ENCODE results near the gene NT5DC3.

Gene NT5DC3

DNA sequence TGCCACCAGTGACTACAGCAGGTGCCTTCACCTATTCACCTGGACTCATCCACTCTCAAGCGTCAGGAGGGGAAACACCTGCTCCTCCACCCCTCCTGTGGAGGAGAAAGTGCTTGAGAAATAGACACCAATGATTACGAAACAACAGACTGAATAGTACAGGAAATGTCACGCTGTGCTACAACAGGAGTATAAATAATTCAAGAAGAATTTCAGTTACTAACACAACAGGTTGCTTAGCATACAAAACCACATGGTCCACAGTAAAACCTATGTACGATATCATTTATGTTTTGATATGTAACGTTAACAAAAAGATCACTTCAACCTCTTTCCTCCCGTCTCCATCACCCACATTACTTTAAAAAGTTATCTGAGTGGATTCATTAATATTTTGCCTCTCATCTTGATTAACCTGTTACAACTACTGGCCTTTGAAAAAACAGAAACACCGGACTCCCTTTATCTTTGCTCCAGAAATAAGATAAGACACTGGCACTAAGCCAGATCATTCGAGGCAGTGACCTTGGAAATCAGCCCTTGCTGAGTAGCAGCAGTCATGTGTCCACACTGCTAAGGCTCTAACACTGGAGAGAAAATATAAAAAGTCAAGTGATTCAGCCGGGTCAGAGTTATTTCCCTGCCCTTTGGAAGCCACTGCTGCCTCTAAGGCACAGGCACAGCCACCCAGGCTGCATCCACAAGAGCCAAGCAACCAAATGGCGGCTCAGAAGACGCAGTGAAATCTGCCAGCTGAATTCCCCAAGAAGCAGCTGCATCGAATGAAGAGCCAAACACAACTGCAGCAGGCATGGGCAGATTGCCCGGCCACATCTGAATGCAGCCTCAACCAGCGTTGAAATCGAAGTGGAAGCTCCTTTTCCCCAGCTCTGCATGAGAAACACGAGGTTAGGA, 40.9 kb downstream of the NT5DC3 start:
- TF ChIP-seq, protein P1, sequence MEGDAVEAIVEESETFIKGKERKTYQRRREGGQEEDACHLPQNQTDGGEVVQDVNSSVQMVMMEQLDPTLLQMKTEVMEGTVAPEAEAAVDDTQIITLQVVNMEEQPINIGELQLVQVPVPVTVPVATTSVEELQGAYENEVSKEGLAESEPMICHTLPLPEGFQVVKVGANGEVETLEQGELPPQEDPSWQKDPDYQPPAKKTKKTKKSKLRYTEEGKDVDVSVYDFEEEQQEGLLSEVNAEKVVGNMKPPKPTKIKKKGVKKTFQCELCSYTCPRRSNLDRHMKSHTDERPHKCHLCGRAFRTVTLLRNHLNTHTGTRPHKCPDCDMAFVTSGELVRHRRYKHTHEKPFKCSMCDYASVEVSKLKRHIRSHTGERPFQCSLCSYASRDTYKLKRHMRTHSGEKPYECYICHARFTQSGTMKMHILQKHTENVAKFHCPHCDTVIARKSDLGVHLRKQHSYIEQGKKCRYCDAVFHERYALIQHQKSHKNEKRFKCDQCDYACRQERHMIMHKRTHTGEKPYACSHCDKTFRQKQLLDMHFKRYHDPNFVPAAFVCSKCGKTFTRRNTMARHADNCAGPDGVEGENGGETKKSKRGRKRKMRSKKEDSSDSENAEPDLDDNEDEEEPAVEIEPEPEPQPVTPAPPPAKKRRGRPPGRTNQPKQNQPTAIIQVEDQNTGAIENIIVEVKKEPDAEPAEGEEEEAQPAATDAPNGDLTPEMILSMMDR (IDR thresholded peaks at IDR 0.05; ENCODE audit: borderline replicate concordance, control extremely low read depth, extremely low read depth, insufficient read depth, missing control alignments): no peak
- in situ Hi-C loops (cut with MboI; ENCODE audit: low sequenced_read_pairs, unreplicated experiment): no loop called here
- DNase-seq (ENCODE audit: low spot score): no peak

DNA sequence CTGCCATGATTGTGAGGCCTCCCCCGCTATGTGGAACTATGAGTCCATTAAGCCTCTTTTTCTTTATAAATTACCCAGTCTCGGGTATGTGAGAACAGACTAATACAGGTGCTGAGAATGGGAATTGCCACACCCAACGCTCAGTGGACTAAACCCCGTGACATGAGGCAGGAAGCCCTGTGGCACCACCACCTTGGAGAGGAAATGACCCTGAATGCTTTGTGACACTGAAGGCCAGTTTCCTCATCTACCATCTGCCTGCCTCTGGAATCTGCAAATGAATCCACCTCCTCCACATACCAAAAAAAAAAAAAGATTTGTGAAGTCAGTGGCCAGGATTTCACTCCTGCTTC, 41.6 kb downstream of the NT5DC3 start:
- no peak for DNase-seq (ENCODE audit: low spot score)
- TF ChIP-seq, protein P1 (IDR thresholded peaks at IDR 0.05; ENCODE audit: borderline replicate concordance, control extremely low read depth, extremely low read depth, insufficient read depth, missing control alignments): no peak
- in situ Hi-C loops (cut with MboI; ENCODE audit: low sequenced_read_pairs, unreplicated experiment): no loop called here

DNA sequence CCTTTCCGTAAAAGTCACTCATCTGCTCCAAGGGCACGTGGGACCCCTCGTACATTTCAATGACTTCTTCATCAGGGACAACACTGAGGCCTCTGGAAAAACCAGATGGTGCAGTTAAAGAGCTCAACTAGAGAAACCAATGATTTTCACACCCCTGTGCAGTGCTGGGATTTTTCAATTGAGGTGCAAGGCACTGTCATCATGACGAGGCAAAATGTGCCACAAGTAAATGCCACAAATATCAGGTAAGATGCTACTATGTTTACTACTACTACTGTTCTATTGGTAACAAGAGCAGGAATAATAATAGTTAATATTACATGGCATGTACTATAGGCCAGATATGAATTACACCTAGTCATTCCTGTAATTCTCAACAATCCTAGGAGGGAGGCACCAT, 42.4 kb downstream of the NT5DC3 start:
- TF ChIP-seq, protein P1 (IDR thresholded peaks at IDR 0.05; ENCODE audit: borderline replicate concordance, control extremely low read depth, extremely low read depth, insufficient read depth, missing control alignments): no peak
- no peak for DNase-seq (ENCODE audit: low spot score)
- in situ Hi-C loops (cut with MboI; ENCODE audit: low sequenced_read_pairs, unreplicated experiment): no loop called here

DNA sequence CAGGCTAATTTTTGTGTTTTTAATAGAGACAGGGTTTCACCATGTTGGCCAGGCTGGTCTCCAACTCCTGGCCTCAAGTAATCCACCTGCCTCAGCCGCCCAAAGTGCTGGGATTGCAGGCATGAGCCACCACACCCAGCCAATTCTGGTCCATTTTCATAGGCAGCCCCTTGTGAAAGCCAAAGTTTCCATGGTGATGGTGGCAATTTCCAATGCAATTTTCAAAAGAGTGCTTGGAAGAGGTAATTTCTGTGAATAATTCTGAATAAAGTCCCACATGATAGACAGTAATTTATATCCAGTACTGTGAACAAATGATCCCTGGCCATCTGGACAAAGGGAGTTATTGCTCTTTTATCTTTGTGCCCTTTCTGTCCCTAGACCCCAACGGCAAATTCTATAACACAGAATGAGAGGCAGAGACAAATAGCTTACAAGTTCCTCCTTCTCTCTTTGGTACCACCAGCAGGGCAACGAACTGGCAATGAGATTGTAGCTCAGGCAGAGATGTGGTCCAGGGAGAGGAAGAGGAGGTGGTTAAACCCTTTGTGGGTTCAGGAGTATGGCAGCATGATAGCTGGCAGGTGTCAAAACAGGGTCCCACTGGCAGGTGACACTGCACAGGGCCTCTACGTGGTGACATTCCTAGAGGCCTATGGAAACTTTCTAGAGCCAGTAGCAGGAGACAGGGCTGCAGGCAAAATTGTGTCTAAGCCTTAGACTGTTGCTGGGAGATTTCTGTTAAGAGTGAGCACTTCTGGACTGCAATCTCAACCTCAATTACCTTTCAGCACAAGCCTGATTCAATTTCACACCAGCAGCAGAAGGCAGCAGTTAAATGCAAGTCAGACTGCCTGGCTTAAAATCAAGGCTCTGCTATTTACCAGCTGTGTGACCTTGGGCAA, 46.5 kb downstream of the NT5DC3 start:
- in situ Hi-C loops (cut with MboI; ENCODE audit: low sequenced_read_pairs, unreplicated experiment): no loop called here
- TF ChIP-seq, protein P1 (IDR thresholded peaks at IDR 0.05; ENCODE audit: borderline replicate concordance, control extremely low read depth, extremely low read depth, insufficient read depth, missing control alignments): no peak
- no peak for DNase-seq (ENCODE audit: low spot score)

DNA sequence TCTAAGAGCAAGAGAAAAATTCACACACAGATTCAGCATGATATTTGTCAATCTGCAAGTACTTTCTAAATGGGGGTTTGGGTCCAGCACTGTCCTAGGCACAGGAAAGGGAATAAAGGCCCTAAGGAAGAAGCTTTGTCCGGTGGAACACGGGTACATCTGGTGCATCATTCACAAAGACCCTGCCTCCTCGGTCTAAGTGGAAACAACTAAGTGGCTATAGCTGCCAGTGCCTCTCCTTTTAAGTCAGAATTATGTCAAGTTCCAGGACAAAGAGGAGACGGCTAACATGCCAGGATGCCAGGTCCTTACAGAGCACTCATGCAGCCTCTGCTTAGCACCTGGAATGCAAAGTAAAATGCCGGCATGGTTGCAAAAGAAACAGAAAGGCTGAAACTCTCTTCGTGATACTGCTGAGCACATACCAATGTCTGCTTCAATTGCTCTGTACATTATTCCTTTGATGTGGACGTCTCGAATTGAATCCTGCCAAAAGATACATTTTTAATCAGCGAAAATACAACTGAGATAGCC, 47.5 kb downstream of the NT5DC3 start:
- TF ChIP-seq, protein P1 (IDR thresholded peaks at IDR 0.05; ENCODE audit: borderline replicate concordance, control extremely low read depth, extremely low read depth, insufficient read depth, missing control alignments): no peak
- in situ Hi-C loops (cut with MboI; ENCODE audit: low sequenced_read_pairs, unreplicated experiment): no loop called here
- no peak for DNase-seq (ENCODE audit: low spot score)

DNA sequence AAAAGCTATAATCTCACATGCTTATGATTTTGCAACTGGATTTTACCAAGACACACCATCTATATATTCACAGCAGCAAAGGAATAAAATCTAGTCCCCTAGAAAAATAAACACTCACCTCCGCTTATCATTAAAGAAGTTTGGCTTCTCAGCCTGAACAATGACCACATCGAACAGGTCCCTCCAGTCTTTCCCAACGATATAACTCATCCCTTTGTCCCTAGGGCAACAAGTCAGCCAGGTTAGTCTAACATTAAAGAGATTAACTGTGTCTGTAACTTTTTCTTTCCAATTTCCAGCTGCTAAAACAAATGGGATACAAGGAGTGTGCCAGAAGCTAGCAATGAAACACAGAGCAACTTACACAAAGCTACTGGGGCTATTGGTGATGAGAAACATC, 48.0 kb downstream of the NT5DC3 start:
- TF ChIP-seq, protein P1 (IDR thresholded peaks at IDR 0.05; ENCODE audit: borderline replicate concordance, control extremely low read depth, extremely low read depth, insufficient read depth, missing control alignments): no peak
- in situ Hi-C loops (cut with MboI; ENCODE audit: low sequenced_read_pairs, unreplicated experiment): no loop called here
- DNase-seq (ENCODE audit: low spot score): no peak
